CD4-positive, CD25-positive, alpha-beta regulatory T cell (primary cell): Measurements from ENCODE around the gene GET4. TPM values are rescaled to one million over a fixed set of nuclear protein-coding genes. Genes with fewer than 3 reads are reported as not detected.

ENCODE experiments used
- ATAC-seq, 2 donors: fragments of 150-1000 bp; cut with Tn5 transposase; one replicate each; pipeline ENCODE4 v1.10.0; 2021; ENCODE audit warnings: low read depth in 2 of 2, moderate number of reproducible peaks in 2 of 2, moderate library complexity in 1 of 2
- DNase-seq, 3 donors: peaks; one replicate each; pipeline versions ENCODE4 v3.0.0 to v3.0.0-alpha.2; 2012 to 2022; ENCODE audit warnings: mixed read lengths in 1 of 3
- H3K27ac ChIP-seq: one replicate; pipeline ENCODE4 v1.7.0; 2013; ENCODE audit warnings: mild to moderate bottlenecking, low read length; ENCODE audit not compliant: insufficient read depth, poor library complexity, severe bottlenecking
- H3K27me3 ChIP-seq: one replicate; pipeline ENCODE4 v1.7.0; 2013; ENCODE audit warnings: low read length; ENCODE audit not compliant: control insufficient read depth, insufficient read depth
- H3K36me3 ChIP-seq: one replicate; pipeline ENCODE4 v1.7.0; 2013; ENCODE audit warnings: mild to moderate bottlenecking, low read length, moderate library complexity; ENCODE audit not compliant: control insufficient read depth, insufficient read depth
- H3K4me1 ChIP-seq: 2 replicates; pipeline ENCODE4 v1.7.0; 2013; ENCODE audit warnings: mild to moderate bottlenecking, low read length; ENCODE audit not compliant: insufficient read depth, control insufficient read depth, poor library complexity, severe bottlenecking
- H3K4me3 ChIP-seq: one replicate; pipeline ENCODE4 v1.7.0; 2013; ENCODE audit warnings: low read depth, mild to moderate bottlenecking, low read length, moderate library complexity
- H3K9me3 ChIP-seq, 2 experiments: 1 replicate in 1 of 2; 2 replicates in 1 of 2; pipeline ENCODE4 v1.7.0; 2013; ENCODE audit warnings: low read length in 2 of 2, mild to moderate bottlenecking in 1 of 2, moderate library complexity in 1 of 2; ENCODE audit not compliant: control insufficient read depth in 2 of 2
- H3K27ac Mint-ChIP-seq, 3 donors: one replicate each; pipeline ENCODE4 v1.8.0; 2020 to 2022; ENCODE audit warnings: mild to moderate bottlenecking in 3 of 3, mixed read lengths in 3 of 3, moderate library complexity in 2 of 3
- H3K27me3 Mint-ChIP-seq: one replicate; pipeline ENCODE4 v1.8.0; 2022; ENCODE audit warnings: mild to moderate bottlenecking, mixed read lengths
- H3K36me3 Mint-ChIP-seq: one replicate; pipeline ENCODE4 v1.8.0; 2020; ENCODE audit warnings: mixed read lengths
- H3K4me1 Mint-ChIP-seq, 4 donors: one replicate each; pipeline ENCODE4 v1.8.0; 2020 to 2022; ENCODE audit warnings: mixed read lengths in 4 of 4, mild to moderate bottlenecking in 1 of 4
- H3K4me3 Mint-ChIP-seq, 4 donors: one replicate each; pipeline ENCODE4 v1.8.0; 2020 to 2022; ENCODE audit warnings: mild to moderate bottlenecking in 4 of 4, mixed read lengths in 4 of 4, moderate library complexity in 3 of 4
- H3K9me3 Mint-ChIP-seq, 7 donors: one replicate each; pipeline ENCODE4 v1.8.0; 2020 to 2022; ENCODE audit warnings: mixed read lengths in 7 of 7, mild to moderate bottlenecking in 3 of 7, moderate library complexity in 2 of 7
- polyA plus RNA-seq, 4 donors: library from polyadenylated mRNA; unstranded; fragments of 300-500 nt; fragmentation: Illumina TruSeq; gene quantifications; one replicate each; pipeline ENCODE4 v1.2.3, GENCODE V29; 2021
- total RNA-seq: library from RNA; stranded (reverse); gene quantifications from one replicate; pipeline ENCODE4 v1.2.3, GENCODE V29; 2022

Gene GET4
- total and polyA plus RNA-seq, 5 donors from 2014 or later = 23.9 to 67.8 (median 28.9) TPM

GRCh38 chr7:901041-901387, 24.7 kb downstream of the GET4 start:
- peaks cover 6% of the 10 kb centered on the region for H3K36me3 ChIP-seq
- no peak overlapping the region for H3K4me3 ChIP-seq
- H3K27ac ChIP-seq = no peak overlapping the region
- no peaks in the 10 kb centered on the region for H3K4me1 ChIP-seq
- Mint-ChIP-seq H3K9me3 (peaks cover 0 to 4% (median 0%) of the 10 kb centered on the region in 7 donors), H3K27me3 (no peaks in the 10 kb centered on the region), H3K27ac (no peak overlapping the region), H3K4me1 (peaks cover 0 to 4% (median under 1%) of the 10 kb centered on the region in 4 donors), H3K4me3 (no peak overlapping the region), H3K36me3 (peaks cover 9% of the 10 kb centered on the region)
- no peaks in the 10 kb centered on the region for H3K9me3 ChIP-seq
- no peaks in the 10 kb centered on the region for H3K27me3 ChIP-seq
- ATAC-seq = no peak
- DNase-seq = no peak

- H3K4me1 ChIP-seq = no peaks in the 10 kb centered on the region
- no peaks in the 10 kb centered on the region for H3K27me3 Mint-ChIP-seq
- H3K4me3 ChIP-seq = no peak overlapping the region
- peaks cover under 1% of the 10 kb centered on the region for H3K36me3 ChIP-seq
- H3K9me3 ChIP-seq = no peaks in the 10 kb centered on the region
- H3K27me3 ChIP-seq = no peaks in the 10 kb centered on the region
- no peak overlapping the region for H3K27ac ChIP-seq
- DNase-seq (peak in 2 of 3 donors; percentile 31), ATAC-seq (peak in 1 of 2 donors; percentile 17)
- H3K9me3 Mint-ChIP-seq = peaks cover 0 to 4% (median 0%) of the 10 kb centered on the region in 7 donors
- peaks cover 0 to 2% (median 0%) of the 10 kb centered on the region in 4 donors for H3K4me1 Mint-ChIP-seq
- no peak overlapping the region for H3K4me3 Mint-ChIP-seq
- H3K27ac Mint-ChIP-seq = no peak overlapping the region
- peaks cover 4% of the 10 kb centered on the region for H3K36me3 Mint-ChIP-seq
Observed at GRCh38 chr7:901388-902154, 25.2 kb downstream of the GET4 start.

GRCh38 chr7:902996-903395, 26.6 kb downstream of the GET4 start:
- H3K27me3 ChIP-seq = no peaks in the 10 kb centered on the region
- Mint-ChIP-seq H3K27ac (no peak overlapping the region), H3K36me3 (peaks cover 4% of the 10 kb centered on the region), H3K27me3 (no peaks in the 10 kb centered on the region), H3K4me1 (peaks cover 0 to 2% (median 0%) of the 10 kb centered on the region in 4 donors), H3K4me3 (peak overlapping the region in 1 of 4 donors; percentile 67), H3K9me3 (peaks cover 0 to 4% (median 0%) of the 10 kb centered on the region in 7 donors)
- no peaks in the 10 kb centered on the region for H3K4me1 ChIP-seq
- no peak overlapping the region for H3K27ac ChIP-seq
- DNase-seq = no peak
- no peaks in the 10 kb centered on the region for H3K9me3 ChIP-seq
- H3K4me3 ChIP-seq = no peak overlapping the region
- ATAC-seq = no peak
- no peaks in the 10 kb centered on the region for H3K36me3 ChIP-seq

GRCh38 chr7:903921-904755, 27.8 kb downstream of the GET4 start:
- H3K27me3 ChIP-seq = no peaks in the 10 kb centered on the region
- H3K9me3 ChIP-seq = no peaks in the 10 kb centered on the region
- no peak overlapping the region for H3K4me3 Mint-ChIP-seq
- no peak for DNase-seq
- H3K36me3 ChIP-seq = no peaks in the 10 kb centered on the region
- no peaks in the 10 kb centered on the region for H3K27me3 Mint-ChIP-seq
- peaks cover 4% of the 10 kb centered on the region for H3K36me3 Mint-ChIP-seq
- no peak overlapping the region for H3K4me3 ChIP-seq
- H3K27ac Mint-ChIP-seq = no peak overlapping the region
- no peak for ATAC-seq
- H3K9me3 Mint-ChIP-seq = peaks cover 0 to 4% (median 0%) of the 10 kb centered on the region in 7 donors
- no peak overlapping the region for H3K27ac ChIP-seq
- H3K4me1 Mint-ChIP-seq = peaks cover 0 to 5% (median 0%) of the 10 kb centered on the region in 4 donors
- H3K4me1 ChIP-seq = peaks cover 7% of the 10 kb centered on the region

- Mint-ChIP-seq H3K9me3 (peaks cover 0 to 4% (median 0%) of the 10 kb centered on the region in 7 donors), H3K36me3 (peaks cover 4% of the 10 kb centered on the region), H3K4me1 (peaks cover 0 to 8% (median under 1%) of the 10 kb centered on the region in 4 donors), H3K27me3 (no peaks in the 10 kb centered on the region), H3K27ac (no peak overlapping the region), H3K4me3 (no peak overlapping the region)
- no peak for ATAC-seq
- H3K4me1 ChIP-seq = peaks cover 13% of the 10 kb centered on the region
- H3K9me3 ChIP-seq = no peaks in the 10 kb centered on the region
- DNase-seq = no peak
- H3K4me3 ChIP-seq = no peak overlapping the region
- H3K36me3 ChIP-seq = no peaks in the 10 kb centered on the region
- H3K27ac ChIP-seq = no peak overlapping the region
- no peaks in the 10 kb centered on the region for H3K27me3 ChIP-seq
Observed at GRCh38 chr7:904847-905246, 28.5 kb downstream of the GET4 start.

- Mint-ChIP-seq H3K4me3 (no peak overlapping the region), H3K27me3 (peaks cover 5% of the 10 kb centered on the region), H3K4me1 (peaks cover 0 to 13% (median 3%) of the 10 kb centered on the region in 4 donors), H3K36me3 (peaks cover 4% of the 10 kb centered on the region), H3K9me3 (peaks cover 0 to 4% (median 0%) of the 10 kb centered on the region in 7 donors), H3K27ac (no peak overlapping the region)
- Histone ChIP-seq H3K4me3 (no peak overlapping the region), H3K27me3 (no peaks in the 10 kb centered on the region), H3K27ac (no peak overlapping the region), H3K4me1 (peaks cover 15% of the 10 kb centered on the region), H3K36me3 (no peaks in the 10 kb centered on the region), H3K9me3 (no peaks in the 10 kb centered on the region)
- no peak for ATAC-seq
- peak in 1 of 3 donors; percentile 52 for DNase-seq
Observed at GRCh38 chr7:906776-907157, 30.4 kb downstream of the GET4 start.

GRCh38 chr7:907158-907980, 31.0 kb downstream of the GET4 start:
- Histone ChIP-seq H3K27me3 (no peaks in the 10 kb centered on the region), H3K9me3 (no peaks in the 10 kb centered on the region), H3K27ac (no peak overlapping the region), H3K4me1 (peaks cover 15% of the 10 kb centered on the region), H3K36me3 (no peaks in the 10 kb centered on the region), H3K4me3 (no peak overlapping the region)
- peak in 2 of 3 donors; percentile 33 to 39 for DNase-seq
- Mint-ChIP-seq H3K4me3 (no peak overlapping the region), H3K27ac (no peak overlapping the region), H3K9me3 (peaks cover 0 to 4% (median 0%) of the 10 kb centered on the region in 7 donors), H3K36me3 (peaks cover 4% of the 10 kb centered on the region), H3K4me1 (peaks cover 0 to 13% (median 3%) of the 10 kb centered on the region in 4 donors), H3K27me3 (peaks cover 5% of the 10 kb centered on the region)
- no peak for ATAC-seq
